Measurements from ENCODE around the gene RNF115.
"Not testable (repeated sequence)": the region's sequence is repeated elsewhere in the genome, so short reads cannot be mapped to it uniquely, and the experiment has no call there.

GRCh38 chr1:145718465-145718864 is 105.4 kb downstream of the RNF115 start:
- TF ChIP-seq CTCF (IDR thresholded peaks at IDR 0.05; ENCODE audit: insufficient read depth, low read depth, low read length); EZH2 (IDR thresholded peaks at IDR 0.05; ENCODE audit: insufficient read depth, low read length): not testable (repeated sequence)

Data from astrocyte (in vitro differentiated cells and primary cell).